IMR-90 (cell line): Measurements from ENCODE around the gene FCN1. TPM values are rescaled to one million over a fixed set of nuclear protein-coding genes. Genes with fewer than 3 reads are reported as not detected.

Experiments used
- ATAC-seq: fragments of 200-7000 bp; cut with Tn5 transposase; 2 replicates; pipeline ENCODE4 v1.9.1; 2020; ENCODE audit warnings: low read depth, mild to moderate bottlenecking, moderate library complexity
- BruUV-seq: library from RNA; stranded (reverse); fragments of 400-500 nt; replicated peaks from 2 replicates; lab custom pipeline; 2021; lab: Mats Ljungman, UMichigan
- CTCF ChIA-PET: fragments of 300-600 bp; formaldehyde crosslinking; extraction: SDS; loops from one replicate; lab custom pipeline; 2021; ENCODE audit warnings: antibody characterized with exemption; lab: Yijun Ruan, JAX
- POLR2A ChIA-PET: fragments of 300-600 bp; sonication (Branson Sonifier 250); formaldehyde crosslinking; loops from one replicate; lab custom pipeline; 2022; ENCODE audit warnings: antibody characterized with exemption; ENCODE audit not compliant: unreplicated experiment; lab: Charles Lee
- DNase-seq: peaks from one replicate; pipeline ENCODE4 v3.0.0; 2013
- H2AFZ ChIP-seq: replicated peaks from 2 replicates; pipeline ENCODE3; 2013; ENCODE audit warnings: low read length, mild to moderate bottlenecking; ENCODE audit not compliant: poor library complexity
- H2AK5ac ChIP-seq: 2 replicates; pipeline ENCODE4 v1.6.1; 2013; ENCODE audit warnings: low read depth, low read length, inconsistent platforms
- H2AK9ac ChIP-seq: replicated peaks from 2 replicates; pipeline ENCODE3; 2013; ENCODE audit warnings: mild to moderate bottlenecking, low read depth, low read length, moderate library complexity; ENCODE audit not compliant: poor library complexity
- H2BK120ac ChIP-seq: 2 replicates; pipeline ENCODE4 v1.6.1; 2013; ENCODE audit warnings: low read depth, low read length, inconsistent platforms
- H2BK15ac ChIP-seq: 3 replicates; pipeline ENCODE4 v1.6.1; 2013; ENCODE audit warnings: low read depth, low read length, inconsistent platforms
- H2BK20ac ChIP-seq: 2 replicates; pipeline ENCODE4 v1.6.1; 2013; ENCODE audit warnings: low read depth, mild to moderate bottlenecking, inconsistent platforms, low read length, moderate library complexity
- H2BK5ac ChIP-seq: 2 replicates; pipeline ENCODE4 v1.6.1; 2013; ENCODE audit warnings: mild to moderate bottlenecking, low read depth, low read length, inconsistent platforms; ENCODE audit not compliant: poor library complexity, severe bottlenecking
- H3K14ac ChIP-seq: replicated peaks from 2 replicates; pipeline ENCODE4 v1.6.1; 2013; ENCODE audit warnings: low read depth, low read length, inconsistent platforms
- H3K18ac ChIP-seq: 2 replicates; pipeline ENCODE4 v1.6.1; 2013; ENCODE audit warnings: low read depth, low read length, control low read depth
- H3K23ac ChIP-seq: 2 replicates; pipeline ENCODE4 v1.6.1; 2013; ENCODE audit warnings: low read depth, low read length, inconsistent platforms
- H3K27ac ChIP-seq: 2 replicates; pipeline ENCODE4 v1.5.1; 2013; ENCODE audit warnings: mild to moderate bottlenecking, control low read depth, low read length; ENCODE audit not compliant: insufficient read depth
- H3K27me3 ChIP-seq: 2 replicates; pipeline ENCODE4 v1.6.1; 2013; ENCODE audit warnings: low read length; ENCODE audit not compliant: control insufficient read depth, insufficient read depth
- H3K36me3 ChIP-seq: 2 replicates; pipeline ENCODE4 v1.6.1; 2013; ENCODE audit warnings: low read length, mixed read lengths; ENCODE audit not compliant: control insufficient read depth, insufficient read depth
- H3K4ac ChIP-seq: 2 replicates; pipeline ENCODE4 v1.6.1; 2013; ENCODE audit warnings: low read depth, low read length, inconsistent platforms
- H3K4me1 ChIP-seq: 2 replicates; pipeline ENCODE4 v1.6.1; 2013; ENCODE audit warnings: low read length, mixed read lengths; ENCODE audit not compliant: control insufficient read depth, insufficient read depth
- H3K4me2 ChIP-seq: 2 replicates; pipeline ENCODE4 v1.6.1; 2013; ENCODE audit warnings: low read depth, mild to moderate bottlenecking, control low read depth, low read length, moderate library complexity
- H3K4me3 ChIP-seq: 2 replicates; pipeline ENCODE4 v1.5.1; 2013; ENCODE audit warnings: low read depth, mild to moderate bottlenecking, control low read depth, low read length, moderate library complexity; ENCODE audit not compliant: insufficient read depth
- H3K56ac ChIP-seq: 2 replicates; pipeline ENCODE4 v1.6.1; 2013; ENCODE audit warnings: low read length, inconsistent platforms; ENCODE audit not compliant: insufficient read depth; ENCODE audit errors: extremely low read depth
- H3K79me1 ChIP-seq, 2 experiments: 2 replicates each; pipeline ENCODE4 v1.6.1; 2013; ENCODE audit warnings: low read length in 2 of 2, inconsistent platforms in 1 of 2, low read depth in 1 of 2
- H3K9ac ChIP-seq: 2 replicates; pipeline ENCODE4 v1.6.1; 2013; ENCODE audit warnings: low read depth, low read length, control low read depth
- H3K9me1 ChIP-seq: 2 replicates; pipeline ENCODE4 v1.6.1; 2013; ENCODE audit warnings: low read length, inconsistent platforms; ENCODE audit not compliant: insufficient read depth
- H3K9me3 ChIP-seq: 2 replicates; pipeline ENCODE4 v1.6.1; 2013; ENCODE audit warnings: low read length; ENCODE audit not compliant: control insufficient read depth, insufficient read depth
- H4K20me1 ChIP-seq: 2 replicates; pipeline ENCODE4 v1.6.1; 2013; ENCODE audit warnings: low read length, inconsistent platforms; ENCODE audit not compliant: insufficient read depth
- H4K5ac ChIP-seq: 2 replicates; pipeline ENCODE4 v1.6.1; 2013; ENCODE audit warnings: mild to moderate bottlenecking, low read depth, low read length, control low read depth
- H4K8ac ChIP-seq, 2 experiments: 2 replicates each; pipeline ENCODE4 v1.6.1; 2013; ENCODE audit warnings: low read depth in 2 of 2, low read length in 2 of 2, control low read depth in 1 of 2, inconsistent platforms in 1 of 2
- H4K91ac ChIP-seq: 2 replicates; pipeline ENCODE4 v1.6.1; 2013; ENCODE audit warnings: low read depth, low read length, inconsistent platforms; ENCODE audit not compliant: insufficient read depth
- BHLHE40 ChIP-seq: fragments of 150-350 bp; IDR thresholded peaks from 2 replicates; pipeline ENCODE4 v1.6.1; 2016; ENCODE audit warnings: mild to moderate bottlenecking, low read depth, low read length
- MAFK ChIP-seq: IDR thresholded peaks from 2 replicates; pipeline ENCODE4 v1.6.1; 2012; ENCODE audit warnings: low read depth, low read length, improper control_type of control experiment
- MAZ ChIP-seq: IDR thresholded peaks from 2 replicates; pipeline ENCODE4 v1.6.1; 2012; ENCODE audit warnings: low read depth, mild to moderate bottlenecking, low read length, improper control_type of control experiment, moderate library complexity, borderline replicate concordance
- POLR2A ChIP-seq: IDR thresholded peaks from 2 replicates; pipeline ENCODE4 v1.6.1; 2012; ENCODE audit warnings: mild to moderate bottlenecking, low read depth, low read length
- WGBS, 2 experiments: methylation state at CpG; one replicate each; pipeline versions ENCODE4 v1.1.5 to v1.1.7; 2013; ENCODE audit warnings: missing lambda C conversion rate in 2 of 2; ENCODE audit not compliant: insufficient read length in 1 of 2; ENCODE audit errors: extremely low coverage in 2 of 2; 5-methylcytosine and 5-hydroxymethylcytosine counted together
- dilution Hi-C: fragments of 300-500 bp; cut with HindIII; formaldehyde crosslinking; loops from one replicate; pipeline ENCODE4 v1.14.3; 2018; ENCODE audit warnings: low sequenced_read_pairs; ENCODE audit not compliant: unreplicated experiment
- in situ Hi-C: fragments of 300-500 bp; cut with MboI; formaldehyde crosslinking; loops from 3 replicates; pipeline ENCODE4 v1.14.3; 2019; ENCODE audit warnings: low sequenced_read_pairs, inconsistent platforms, mixed read lengths
- intact Hi-C: fragments of 100-400 bp; cut with micrococcal nuclease; formaldehyde crosslinking; loops from 2 replicates; pipeline ENCODE4 v1.10.0; 2022
- polyA plus RNA-seq, 3 experiments: library from polyadenylated mRNA; depleted of rRNA; stranded (reverse); fragments of >200 nt; gene quantifications; 2 replicates each; pipeline ENCODE4 v1.2.3, GENCODE V29; 2012; ENCODE audit warnings: low replicate concordance in 1 of 3
- total RNA-seq: library from RNA; depleted of rRNA; stranded (reverse); fragments of >200 nt; gene quantifications from 2 replicates; pipeline ENCODE4 v1.2.3, GENCODE V29; 2012

The FCN1 gene
- total and polyA plus RNA-seq, 2 of the 4 experiments (the other 2 are of a cell fraction): not detected

DNA sequence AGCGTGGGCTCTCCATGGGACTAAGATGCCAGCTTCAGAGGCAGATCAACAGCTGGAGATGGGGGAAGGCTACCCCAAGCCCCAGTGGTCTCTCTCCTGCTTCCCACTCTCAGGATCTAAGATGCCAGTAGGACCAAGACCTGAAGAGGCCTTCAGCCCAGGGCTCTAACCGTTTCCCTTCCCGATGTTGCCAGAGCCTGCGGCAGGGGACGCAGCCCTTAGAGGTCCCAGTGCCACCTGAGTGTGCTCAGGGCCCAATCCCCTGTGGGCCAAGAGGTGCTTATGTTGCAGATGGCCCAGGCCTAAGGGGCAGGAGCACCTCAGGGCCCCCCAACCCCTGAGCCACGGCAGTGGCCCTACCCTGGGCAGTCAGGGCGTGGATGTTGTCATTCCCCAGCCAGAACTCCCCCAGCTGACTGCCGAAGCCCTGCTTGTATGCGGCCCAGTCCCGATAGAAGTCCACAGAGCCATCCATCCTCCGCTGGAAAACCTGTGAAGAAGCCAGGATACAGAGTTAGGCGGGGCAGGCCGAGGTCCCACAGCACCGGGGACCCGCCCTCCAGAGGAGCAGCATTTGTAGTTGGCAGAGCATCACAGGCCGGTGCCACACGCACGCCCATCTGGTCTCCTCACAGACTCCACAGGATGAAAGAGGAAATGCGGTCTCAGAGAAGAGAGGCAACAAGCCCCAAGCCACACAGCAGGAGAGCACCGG is 5.4 kb downstream of the FCN1 start:
- dilution Hi-C loops (no loop called here), in situ Hi-C loops (no loop called here), intact Hi-C loops (no loop called here)
- no peaks in the 10 kb centered on the region for H3K9me3 ChIP-seq
- H3K4me1 ChIP-seq: no peaks in the 10 kb centered on the region
- ATAC-seq (no peak), DNase-seq (no peak)
- 71% methylated on average over 11 of the region's 20 CpGs; no CpG with 5 or more reads in 1 of the 2 experiments for WGBS, 2 experiments
- POLR2A ChIA-PET: no interaction called here
- no peak overlapping the region for H3K4me3 ChIP-seq
- no peaks in the 10 kb centered on the region for H4K20me1 ChIP-seq
- H3K4ac ChIP-seq: no peak overlapping the region
- H3K14ac ChIP-seq: no peak overlapping the region
- H3K27ac ChIP-seq: no peak overlapping the region
- no peak overlapping the region for H2BK120ac ChIP-seq
- H3K79me1 ChIP-seq: no peaks in the 10 kb centered on the region
- H3K18ac ChIP-seq: no peak overlapping the region
- H2AK9ac ChIP-seq: no peak overlapping the region
- no peaks in the 10 kb centered on the region; the same call in 1 of the 2 replicates for H3K9me1 ChIP-seq
- TF ChIP-seq POLR2A (no peak), MAFK (no peak), MAZ (no peak), BHLHE40 (no peak)
- H4K8ac ChIP-seq: no peak overlapping the region
- H3K27me3 ChIP-seq: peaks cover 51% of the 10 kb centered on the region
- no peaks in the 10 kb centered on the region for H3K36me3 ChIP-seq
- no peak overlapping the region for H2AK5ac ChIP-seq
- no peak overlapping the region for H2AFZ ChIP-seq
- H2BK20ac ChIP-seq: no peak overlapping the region
- H3K4me2 ChIP-seq: no peak overlapping the region
- no peak overlapping the region for H4K5ac ChIP-seq
- no TSS peak for BruUV-seq
- no peak overlapping the region for H3K23ac ChIP-seq
- H4K91ac ChIP-seq: no peak overlapping the region
- H3K56ac ChIP-seq: no peak overlapping the region
- H2BK15ac ChIP-seq: no peak overlapping the region
- CTCF ChIA-PET: no interaction called here
- no peak overlapping the region for H3K9ac ChIP-seq
- no peak overlapping the region for H2BK5ac ChIP-seq
